ENCODE measurements around the gene CLTC. TPM values are rescaled to one million over a fixed set of nuclear protein-coding genes. Genes with fewer than 3 reads are reported as not detected.

The CLTC gene
- total and polyA plus RNA-seq, 10 of the 15 experiments (the other 5 are each of a cell fraction or from before 2014, with no cell fraction given): 77.5 to 188 (median 129) TPM

DNA sequence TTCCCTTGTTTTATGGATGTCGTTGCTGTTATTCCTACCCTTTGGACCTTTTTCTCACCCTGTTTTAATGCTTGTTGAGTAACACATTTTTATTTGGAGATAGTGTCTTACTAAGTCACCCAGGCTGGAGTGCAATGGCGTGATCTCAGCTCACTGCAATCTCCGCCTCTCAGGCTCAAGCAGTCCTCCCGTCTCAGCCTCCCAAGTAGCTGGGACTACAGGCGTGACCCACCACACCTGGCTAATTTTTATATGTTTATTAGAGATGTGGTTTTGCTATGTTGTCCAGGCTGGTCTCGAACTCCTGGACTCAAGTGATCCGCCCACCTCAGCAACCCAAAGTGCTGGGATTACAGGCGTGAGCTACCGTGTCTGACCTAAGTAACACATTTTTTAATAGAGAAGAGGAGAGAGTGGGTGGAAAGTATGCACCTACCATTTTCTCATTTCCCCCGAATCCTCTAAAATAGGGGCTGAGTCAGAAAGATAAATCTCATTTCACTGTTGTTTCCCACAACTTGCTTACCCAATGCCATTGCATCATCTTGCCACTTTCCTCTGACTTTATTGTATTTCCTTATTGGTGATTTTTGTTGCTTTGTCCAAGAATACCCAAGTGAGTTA is 47.3 kb upstream of the CLTC start (continued):
- TF ChIP-seq, protein P1, sequence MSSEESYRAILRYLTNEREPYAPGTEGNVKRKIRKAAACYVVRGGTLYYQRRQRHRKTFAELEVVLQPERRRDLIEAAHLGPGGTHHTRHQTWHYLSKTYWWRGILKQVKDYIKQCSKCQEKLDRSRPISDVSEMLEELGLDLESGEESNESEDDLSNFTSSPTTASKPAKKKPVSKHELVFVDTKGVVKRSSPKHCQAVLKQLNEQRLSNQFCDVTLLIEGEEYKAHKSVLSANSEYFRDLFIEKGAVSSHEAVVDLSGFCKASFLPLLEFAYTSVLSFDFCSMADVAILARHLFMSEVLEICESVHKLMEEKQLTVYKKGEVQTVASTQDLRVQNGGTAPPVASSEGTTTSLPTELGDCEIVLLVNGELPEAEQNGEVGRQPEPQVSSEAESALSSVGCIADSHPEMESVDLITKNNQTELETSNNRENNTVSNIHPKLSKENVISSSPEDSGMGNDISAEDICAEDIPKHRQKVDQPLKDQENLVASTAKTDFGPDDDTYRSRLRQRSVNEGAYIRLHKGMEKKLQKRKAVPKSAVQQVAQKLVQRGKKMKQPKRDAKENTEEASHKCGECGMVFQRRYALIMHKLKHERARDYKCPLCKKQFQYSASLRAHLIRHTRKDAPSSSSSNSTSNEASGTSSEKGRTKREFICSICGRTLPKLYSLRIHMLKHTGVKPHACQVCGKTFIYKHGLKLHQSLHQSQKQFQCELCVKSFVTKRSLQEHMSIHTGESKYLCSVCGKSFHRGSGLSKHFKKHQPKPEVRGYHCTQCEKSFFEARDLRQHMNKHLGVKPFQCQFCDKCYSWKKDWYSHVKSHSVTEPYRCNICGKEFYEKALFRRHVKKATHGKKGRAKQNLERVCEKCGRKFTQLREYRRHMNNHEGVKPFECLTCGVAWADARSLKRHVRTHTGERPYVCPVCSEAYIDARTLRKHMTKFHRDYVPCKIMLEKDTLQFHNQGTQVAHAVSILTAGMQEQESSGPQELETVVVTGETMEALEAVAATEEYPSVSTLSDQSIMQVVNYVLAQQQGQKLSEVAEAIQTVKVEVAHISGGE (CRISPR knock-in tag; IDR thresholded peaks at IDR 0.05): no peak
- no peak for TF ChIP-seq SMAD5 (IDR thresholded peaks at IDR 0.05; ENCODE audit: low read depth)
- TF ChIP-seq RAD21 (IDR thresholded peaks at IDR 0.05; ENCODE audit: insufficient read depth, low read depth, low read length): no peak
- TF ChIP-seq ATF7 (IDR thresholded peaks at IDR 0.05; ENCODE audit: low read depth): peak; percentile 70
- TF ChIP-seq FOXM1 (IDR thresholded peaks at IDR 0.05; ENCODE audit: low read depth, low read length): peak; percentile 61; the same call in 1 of the 2 replicates
- TF ChIP-seq, protein P2, sequence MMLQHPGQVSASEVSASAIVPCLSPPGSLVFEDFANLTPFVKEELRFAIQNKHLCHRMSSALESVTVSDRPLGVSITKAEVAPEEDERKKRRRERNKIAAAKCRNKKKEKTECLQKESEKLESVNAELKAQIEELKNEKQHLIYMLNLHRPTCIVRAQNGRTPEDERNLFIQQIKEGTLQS (IDR thresholded peaks at IDR 0.05; ENCODE audit: borderline replicate concordance, extremely low read depth, low read depth, low read length): no peak
- no peak for TF ChIP-seq ZNF384 (IDR thresholded peaks at IDR 0.05; ENCODE audit: borderline replicate concordance, low read depth, low read length)
- TF ChIP-seq, protein P3, sequence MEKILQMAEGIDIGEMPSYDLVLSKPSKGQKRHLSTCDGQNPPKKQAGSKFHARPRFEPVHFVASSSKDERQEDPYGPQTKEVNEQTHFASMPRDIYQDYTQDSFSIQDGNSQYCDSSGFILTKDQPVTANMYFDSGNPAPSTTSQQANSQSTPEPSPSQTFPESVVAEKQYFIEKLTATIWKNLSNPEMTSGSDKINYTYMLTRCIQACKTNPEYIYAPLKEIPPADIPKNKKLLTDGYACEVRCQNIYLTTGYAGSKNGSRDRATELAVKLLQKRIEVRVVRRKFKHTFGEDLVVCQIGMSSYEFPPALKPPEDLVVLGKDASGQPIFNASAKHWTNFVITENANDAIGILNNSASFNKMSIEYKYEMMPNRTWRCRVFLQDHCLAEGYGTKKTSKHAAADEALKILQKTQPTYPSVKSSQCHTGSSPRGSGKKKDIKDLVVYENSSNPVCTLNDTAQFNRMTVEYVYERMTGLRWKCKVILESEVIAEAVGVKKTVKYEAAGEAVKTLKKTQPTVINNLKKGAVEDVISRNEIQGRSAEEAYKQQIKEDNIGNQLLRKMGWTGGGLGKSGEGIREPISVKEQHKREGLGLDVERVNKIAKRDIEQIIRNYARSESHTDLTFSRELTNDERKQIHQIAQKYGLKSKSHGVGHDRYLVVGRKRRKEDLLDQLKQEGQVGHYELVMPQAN (conservative IDR thresholded peaks at IDR 0.05): no peak
- no peak for TF ChIP-seq HDGF (IDR thresholded peaks at IDR 0.05)
- no peak for TF ChIP-seq TARDBP (IDR thresholded peaks at IDR 0.05; ENCODE audit: borderline replicate concordance)
- no peak for TF ChIP-seq KAT2A (conservative IDR thresholded peaks at IDR 0.05; ENCODE audit: control insufficient read depth, low read depth, low read length)
- no peak for TF ChIP-seq MYC (IDR thresholded peaks at IDR 0.05; ENCODE audit: insufficient read depth, insufficient read length, insufficient replicate concordance, low read length, severe bottlenecking)
- no peak for TF ChIP-seq NFYA (IDR thresholded peaks at IDR 0.05; ENCODE audit: borderline replicate concordance, low read depth, low read length)
- TF ChIP-seq JUNB (IDR thresholded peaks at IDR 0.05): peak; percentile 78
- TF ChIP-seq ETV6 (conservative IDR thresholded peaks at IDR 0.05 in 1 of 2, IDR thresholded peaks at IDR 0.05 in 1 of 2; ENCODE audit: borderline replicate concordance in 1 of 2, low read depth in 1 of 2): peak in 1 of 2 experiments; percentile 79; a peak in 2 of 4 replicates
- no peak for TF ChIP-seq TCF12 (IDR thresholded peaks at IDR 0.05; ENCODE audit: low read depth, low read length)
- no peak for TF ChIP-seq CHD2 (IDR thresholded peaks at IDR 0.05; ENCODE audit: borderline replicate concordance, low read depth, low read length)
- no peak for TF ChIP-seq CBX5 (IDR thresholded peaks at IDR 0.05; ENCODE audit: low read depth)
- TF ChIP-seq, protein P4, sequence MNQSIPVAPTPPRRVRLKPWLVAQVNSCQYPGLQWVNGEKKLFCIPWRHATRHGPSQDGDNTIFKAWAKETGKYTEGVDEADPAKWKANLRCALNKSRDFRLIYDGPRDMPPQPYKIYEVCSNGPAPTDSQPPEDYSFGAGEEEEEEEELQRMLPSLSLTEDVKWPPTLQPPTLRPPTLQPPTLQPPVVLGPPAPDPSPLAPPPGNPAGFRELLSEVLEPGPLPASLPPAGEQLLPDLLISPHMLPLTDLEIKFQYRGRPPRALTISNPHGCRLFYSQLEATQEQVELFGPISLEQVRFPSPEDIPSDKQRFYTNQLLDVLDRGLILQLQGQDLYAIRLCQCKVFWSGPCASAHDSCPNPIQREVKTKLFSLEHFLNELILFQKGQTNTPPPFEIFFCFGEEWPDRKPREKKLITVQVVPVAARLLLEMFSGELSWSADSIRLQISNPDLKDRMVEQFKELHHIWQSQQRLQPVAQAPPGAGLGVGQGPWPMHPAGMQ (IDR thresholded peaks at IDR 0.05; ENCODE audit: borderline replicate concordance): no peak
- no peak for TF ChIP-seq LARP7 (IDR thresholded peaks at IDR 0.05)
- no peak for TF ChIP-seq SMARCA5 (IDR thresholded peaks at IDR 0.05)
- TF ChIP-seq, protein P5, sequence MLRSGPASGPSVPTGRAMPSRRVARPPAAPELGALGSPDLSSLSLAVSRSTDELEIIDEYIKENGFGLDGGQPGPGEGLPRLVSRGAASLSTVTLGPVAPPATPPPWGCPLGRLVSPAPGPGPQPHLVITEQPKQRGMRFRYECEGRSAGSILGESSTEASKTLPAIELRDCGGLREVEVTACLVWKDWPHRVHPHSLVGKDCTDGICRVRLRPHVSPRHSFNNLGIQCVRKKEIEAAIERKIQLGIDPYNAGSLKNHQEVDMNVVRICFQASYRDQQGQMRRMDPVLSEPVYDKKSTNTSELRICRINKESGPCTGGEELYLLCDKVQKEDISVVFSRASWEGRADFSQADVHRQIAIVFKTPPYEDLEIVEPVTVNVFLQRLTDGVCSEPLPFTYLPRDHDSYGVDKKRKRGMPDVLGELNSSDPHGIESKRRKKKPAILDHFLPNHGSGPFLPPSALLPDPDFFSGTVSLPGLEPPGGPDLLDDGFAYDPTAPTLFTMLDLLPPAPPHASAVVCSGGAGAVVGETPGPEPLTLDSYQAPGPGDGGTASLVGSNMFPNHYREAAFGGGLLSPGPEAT (IDR thresholded peaks at IDR 0.05; ENCODE audit: low read depth): 0 out of 2 replicates have a peak, but pooled peaks have one; percentile 17
